IPS-15b (cell line): ENCODE measurements around the gene PP2D1.

Experiments used
- H3K27me3 ChIP-seq: one replicate; pipeline ENCODE4 v1.6.1; 2013; ENCODE audit warnings: low read length; ENCODE audit not compliant: control insufficient read depth, insufficient read depth
- H3K36me3 ChIP-seq: one replicate; pipeline ENCODE4 v1.6.1; 2013; ENCODE audit warnings: low read length; ENCODE audit not compliant: control insufficient read depth, insufficient read depth
- H3K4me1 ChIP-seq: one replicate; pipeline ENCODE4 v1.6.1; 2013; ENCODE audit warnings: mild to moderate bottlenecking, low read length; ENCODE audit not compliant: control insufficient read depth, insufficient read depth
- H3K4me3 ChIP-seq: one replicate; pipeline ENCODE4 v1.5.1; 2013; ENCODE audit warnings: low read depth, low read length
- H3K9ac ChIP-seq: one replicate; pipeline ENCODE4 v1.6.1; 2013; ENCODE audit warnings: low read depth, mild to moderate bottlenecking, low read length
- H3K9me3 ChIP-seq: one replicate; pipeline ENCODE4 v1.6.1; 2013; ENCODE audit warnings: mild to moderate bottlenecking, low read length; ENCODE audit not compliant: control insufficient read depth, insufficient read depth

The PP2D1 gene

GRCh38 chr3:20012164-20012563, at the start of gene PP2D1:
TSS of gene PP2D1 (minus strand) at chr3:20012264. CDS start at chr3:20012072, 192 bp downstream.
- Histone ChIP-seq H3K27me3 (no peaks in the 10 kb centered on the region), H3K36me3 (no peaks in the 10 kb centered on the region), H3K4me3 (no peak within 1 kb of the TSS), H3K4me1 (no peaks in the 10 kb centered on the region), H3K9ac (no peak within 1 kb of the TSS), H3K9me3 (no peaks in the 10 kb centered on the region)

- no peak overlapping the region for H3K9ac ChIP-seq
- no peaks in the 10 kb centered on the region for H3K9me3 ChIP-seq
- no peak overlapping the region for H3K4me3 ChIP-seq
- H3K4me1 ChIP-seq = no peaks in the 10 kb centered on the region
- peaks cover 2% of the 10 kb centered on the region for H3K27me3 ChIP-seq
- no peaks in the 10 kb centered on the region for H3K36me3 ChIP-seq
Observed at GRCh38 chr3:20060974-20061685, 49.1 kb upstream of the PP2D1 start.

- Histone ChIP-seq H3K36me3 (no peaks in the 10 kb centered on the region), H3K4me3 (no peak overlapping the region), H3K9me3 (no peaks in the 10 kb centered on the region), H3K4me1 (no peaks in the 10 kb centered on the region), H3K9ac (no peak overlapping the region), H3K27me3 (peaks cover under 1% of the 10 kb centered on the region)
Observed at GRCh38 chr3:20059929-20060328, 47.9 kb upstream of the PP2D1 start.

DNA sequence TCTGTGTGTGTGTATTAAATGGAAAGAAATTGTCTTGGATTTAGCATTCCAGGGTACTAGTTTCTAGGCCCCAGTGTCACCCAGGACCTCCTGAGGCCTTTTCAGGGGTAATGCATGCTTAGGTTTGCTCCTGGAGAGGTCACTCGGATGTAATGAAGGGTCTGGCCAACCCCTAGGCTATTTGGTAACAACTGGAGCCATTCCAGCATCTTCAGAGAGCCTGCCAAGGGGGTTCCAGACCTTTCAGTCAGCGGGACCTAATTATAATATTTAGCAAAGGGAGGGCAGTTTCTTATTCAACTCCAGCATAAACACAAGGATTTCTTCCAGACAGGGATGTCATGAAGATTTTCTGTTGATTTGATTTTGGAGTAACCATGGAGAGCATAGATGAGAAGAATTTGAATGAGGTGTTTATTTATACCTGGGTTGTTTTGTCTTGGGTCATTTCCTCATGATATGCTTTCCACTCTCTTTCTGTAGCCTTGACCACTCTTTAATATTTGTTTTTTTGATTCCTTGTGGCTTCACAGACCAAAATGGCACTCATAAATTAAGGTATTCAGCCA, 45.6 kb upstream of the PP2D1 start:
- Histone ChIP-seq H3K36me3 (no peaks in the 10 kb centered on the region), H3K4me3 (no peak overlapping the region), H3K9ac (no peak overlapping the region), H3K27me3 (no peaks in the 10 kb centered on the region), H3K9me3 (no peaks in the 10 kb centered on the region), H3K4me1 (no peaks in the 10 kb centered on the region)

DNA sequence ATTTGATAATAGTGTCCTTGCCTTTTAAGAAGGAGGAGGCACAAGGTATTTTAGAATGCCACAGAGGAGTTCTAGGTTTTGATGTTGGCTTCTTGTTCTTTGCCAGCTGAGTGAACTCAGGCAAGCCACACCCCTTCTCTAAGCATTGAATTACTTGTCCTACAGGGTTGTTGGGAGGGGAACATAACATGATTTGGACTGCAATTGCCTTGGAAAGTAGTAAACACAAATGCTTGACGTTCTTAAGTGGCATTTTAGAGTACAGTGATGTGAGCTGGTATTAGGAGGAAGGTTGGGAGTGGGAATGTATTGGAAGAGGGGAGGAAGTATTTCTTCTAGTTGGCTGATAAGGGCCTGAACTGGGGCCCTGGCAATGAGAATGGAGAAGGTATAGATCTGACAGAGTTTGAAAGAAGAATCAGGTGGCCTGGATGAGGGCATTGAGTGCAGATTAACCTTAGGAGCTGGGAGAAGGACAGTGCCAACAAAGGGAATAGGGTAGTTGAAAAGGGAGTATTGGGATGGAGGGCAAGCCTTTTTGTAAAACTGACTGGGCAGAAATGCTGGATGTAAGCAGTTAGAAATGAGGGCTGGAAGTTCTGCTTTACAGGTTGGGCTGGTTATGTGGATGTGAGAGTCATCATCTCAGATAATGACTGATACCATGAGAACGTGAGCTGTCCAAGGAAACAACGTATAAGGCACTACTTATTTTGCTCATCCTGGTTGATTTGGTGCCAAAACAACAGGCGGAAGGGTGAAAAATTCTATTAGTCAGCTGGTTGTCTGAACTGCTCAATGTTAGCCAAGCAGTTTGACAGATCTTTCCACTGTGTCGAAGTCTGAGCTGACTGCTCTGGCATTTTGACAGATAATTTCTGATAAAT, 44.9 kb upstream of the PP2D1 start:
- Histone ChIP-seq H3K9me3 (no peaks in the 10 kb centered on the region), H3K4me1 (no peaks in the 10 kb centered on the region), H3K36me3 (no peaks in the 10 kb centered on the region), H3K27me3 (no peaks in the 10 kb centered on the region), H3K4me3 (no peak overlapping the region), H3K9ac (no peak overlapping the region)

DNA sequence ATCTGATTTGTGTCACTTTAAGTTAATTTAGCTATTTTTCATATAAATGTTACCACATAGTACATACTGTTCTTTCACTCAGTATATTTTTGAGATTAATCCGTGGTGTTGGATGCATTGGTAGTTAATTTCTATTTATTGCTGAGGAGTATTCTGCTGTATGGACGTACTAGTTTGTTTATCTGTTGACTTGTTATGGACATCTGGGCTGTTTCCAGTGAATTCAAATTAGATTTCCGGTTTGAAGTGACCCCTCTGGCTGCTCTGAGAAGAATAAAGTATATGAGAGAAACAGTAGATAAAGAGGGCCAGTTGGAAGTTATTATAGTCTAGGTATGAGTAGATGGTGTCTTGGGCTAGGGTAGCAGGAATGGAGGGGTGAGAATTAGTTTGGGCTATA, 43.8 kb upstream of the PP2D1 start:
- H3K4me1 ChIP-seq = no peaks in the 10 kb centered on the region
- H3K27me3 ChIP-seq = no peaks in the 10 kb centered on the region
- no peak overlapping the region for H3K4me3 ChIP-seq
- no peak overlapping the region for H3K9ac ChIP-seq
- no peaks in the 10 kb centered on the region for H3K9me3 ChIP-seq
- H3K36me3 ChIP-seq = no peaks in the 10 kb centered on the region

DNA sequence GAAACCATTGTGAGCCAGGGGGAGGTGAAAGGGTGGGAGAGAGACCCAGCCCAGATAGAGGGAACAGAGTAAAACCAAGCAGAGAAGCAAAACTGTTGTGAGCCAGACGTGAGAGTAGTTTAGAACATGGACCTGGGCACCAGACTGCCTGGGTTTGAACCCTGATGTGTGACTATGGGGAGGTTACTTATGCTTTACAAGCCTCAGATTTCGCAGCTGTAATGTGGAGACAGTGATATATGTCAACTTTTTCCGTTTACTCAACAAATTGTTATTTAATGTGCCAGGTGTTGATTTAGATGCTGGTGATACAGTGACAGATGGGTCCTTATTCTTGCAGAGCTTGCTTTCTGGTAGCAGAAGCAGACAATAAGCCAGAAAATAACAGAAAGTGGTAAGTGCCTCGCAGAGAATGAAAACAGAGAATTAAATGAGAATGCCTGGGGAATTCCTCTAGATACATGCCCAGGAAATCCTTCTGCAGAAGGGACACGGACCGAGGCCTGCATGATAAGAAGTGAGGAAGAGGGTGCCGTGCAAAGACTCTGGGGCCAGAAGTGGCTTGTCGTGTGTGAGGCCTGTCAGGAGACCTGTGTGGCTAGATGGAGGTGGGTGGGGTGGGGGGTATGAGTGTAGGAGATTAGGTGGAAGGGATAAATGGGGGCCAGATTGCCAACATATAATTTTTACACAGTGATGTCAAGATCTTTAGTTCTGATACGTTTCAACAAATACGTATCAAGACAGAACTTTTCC, 43.1 kb upstream of the PP2D1 start:
- no peaks in the 10 kb centered on the region for H3K9me3 ChIP-seq
- H3K27me3 ChIP-seq = no peaks in the 10 kb centered on the region
- no peak overlapping the region for H3K9ac ChIP-seq
- H3K4me3 ChIP-seq = no peak overlapping the region
- H3K36me3 ChIP-seq = no peaks in the 10 kb centered on the region
- no peaks in the 10 kb centered on the region for H3K4me1 ChIP-seq

GRCh38 chr3:20054549-20054987, 42.5 kb upstream of the PP2D1 start:
- H3K9me3 ChIP-seq = no peaks in the 10 kb centered on the region
- H3K4me1 ChIP-seq = no peaks in the 10 kb centered on the region
- no peaks in the 10 kb centered on the region for H3K27me3 ChIP-seq
- H3K9ac ChIP-seq = no peak overlapping the region
- no peaks in the 10 kb centered on the region for H3K36me3 ChIP-seq
- no peak overlapping the region for H3K4me3 ChIP-seq

- H3K9ac ChIP-seq = no peak overlapping the region
- H3K27me3 ChIP-seq = no peaks in the 10 kb centered on the region
- no peaks in the 10 kb centered on the region for H3K36me3 ChIP-seq
- no peak overlapping the region for H3K4me3 ChIP-seq
- no peaks in the 10 kb centered on the region for H3K4me1 ChIP-seq
- no peaks in the 10 kb centered on the region for H3K9me3 ChIP-seq
Observed at GRCh38 chr3:20052851-20053250, 40.8 kb upstream of the PP2D1 start.

DNA sequence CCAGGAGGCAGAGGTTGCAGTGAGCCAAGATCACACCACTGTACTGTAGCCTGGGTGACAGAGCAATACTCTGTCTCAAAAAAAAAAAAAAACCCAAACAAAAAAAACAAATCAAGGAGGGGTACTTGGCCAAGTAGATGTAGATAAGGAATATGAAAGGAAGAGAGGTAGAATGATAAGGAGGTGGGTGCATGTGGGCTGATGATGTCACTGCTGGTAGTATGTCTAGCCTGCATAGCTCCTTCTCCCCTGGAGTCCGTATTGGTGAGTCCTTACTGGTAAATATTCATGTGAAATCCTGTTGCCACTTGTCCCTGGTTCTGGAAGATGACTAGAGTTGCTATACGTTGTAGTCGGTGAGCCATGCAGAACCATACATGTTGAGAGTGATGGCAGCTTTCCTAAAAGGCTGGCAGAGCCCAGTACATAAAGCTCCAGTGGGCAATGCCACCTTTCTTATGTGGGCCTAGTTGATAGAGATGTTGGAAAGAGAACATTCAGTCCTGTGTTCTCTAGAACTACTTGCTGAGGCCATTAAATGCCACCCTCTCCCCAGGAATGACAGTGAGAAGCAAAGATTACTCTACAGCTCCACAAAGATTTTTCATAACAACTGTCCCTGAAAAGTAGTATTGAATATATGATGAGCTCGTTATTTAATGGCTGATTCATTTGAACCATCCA, 39.2 kb upstream of the PP2D1 start:
- H3K9me3 ChIP-seq = no peaks in the 10 kb centered on the region
- no peaks in the 10 kb centered on the region for H3K4me1 ChIP-seq
- no peak overlapping the region for H3K9ac ChIP-seq
- H3K4me3 ChIP-seq = no peak overlapping the region
- H3K36me3 ChIP-seq = no peaks in the 10 kb centered on the region
- H3K27me3 ChIP-seq = no peaks in the 10 kb centered on the region
